ENCODE measurements around the gene DLD.
A peak's percentile ranks its signal among the peaks of the same experiment; 100 is the strongest.
"Not testable (repeated sequence)": the region's sequence is repeated elsewhere in the genome, so short reads cannot be mapped to it uniquely, and the experiment has no call there.

DLD gene

DNA sequence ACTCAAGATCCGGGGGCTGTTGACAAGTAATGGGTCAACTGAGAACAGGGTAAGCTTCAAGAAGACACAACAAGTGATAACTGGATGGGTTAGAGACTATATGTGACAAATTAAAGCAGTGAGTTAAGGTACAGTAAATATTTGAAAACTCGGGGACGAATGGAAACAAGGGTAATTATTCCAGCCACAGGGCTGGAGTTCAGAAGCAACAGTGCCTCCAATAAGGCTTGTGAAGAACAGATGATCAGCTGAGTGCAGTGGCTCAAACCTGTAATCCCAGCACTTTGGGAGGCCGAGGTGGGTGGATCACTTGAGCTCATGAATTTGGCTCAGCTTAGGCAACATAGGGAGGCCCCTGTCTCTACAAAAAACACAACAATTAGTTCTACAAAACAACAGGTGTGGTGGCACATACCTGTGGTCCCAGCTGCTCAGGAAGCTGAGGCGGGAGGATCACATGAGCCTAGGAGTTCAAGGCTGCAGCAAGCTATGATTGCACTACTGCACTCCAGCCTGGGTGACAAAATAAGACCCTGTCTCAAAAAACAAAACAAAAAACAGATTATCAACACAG lies 20.5 kb upstream of the DLD start:
- H3K4me3 ChIP-seq (ENCODE audit: low read length) = no peak overlapping the region
- no peak for DNase-seq (ENCODE audit: low read depth, low spot score)

DNA sequence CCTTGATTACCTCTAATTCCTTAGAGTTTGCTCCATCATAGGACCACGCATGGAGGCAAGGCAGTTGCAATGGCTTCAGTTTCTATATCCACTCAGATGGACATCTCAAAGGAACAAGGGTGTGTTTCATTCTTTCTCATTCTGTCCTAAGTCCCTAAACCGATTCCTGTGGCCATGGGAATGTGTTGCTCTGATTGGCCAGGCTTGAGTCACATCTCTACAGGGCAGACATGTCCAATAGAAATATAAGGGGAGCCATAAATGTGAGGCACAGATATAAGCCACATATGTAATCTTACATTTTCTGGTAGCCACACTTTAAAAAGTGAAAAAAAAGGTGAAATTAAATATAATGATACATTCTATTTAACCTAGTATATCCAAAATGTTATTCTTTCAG lies 16.9 kb upstream of the DLD start:
- DNase-seq (ENCODE audit: low read depth, low spot score) = no peak
- no peak overlapping the region for H3K4me3 ChIP-seq (ENCODE audit: low read length)

DNA sequence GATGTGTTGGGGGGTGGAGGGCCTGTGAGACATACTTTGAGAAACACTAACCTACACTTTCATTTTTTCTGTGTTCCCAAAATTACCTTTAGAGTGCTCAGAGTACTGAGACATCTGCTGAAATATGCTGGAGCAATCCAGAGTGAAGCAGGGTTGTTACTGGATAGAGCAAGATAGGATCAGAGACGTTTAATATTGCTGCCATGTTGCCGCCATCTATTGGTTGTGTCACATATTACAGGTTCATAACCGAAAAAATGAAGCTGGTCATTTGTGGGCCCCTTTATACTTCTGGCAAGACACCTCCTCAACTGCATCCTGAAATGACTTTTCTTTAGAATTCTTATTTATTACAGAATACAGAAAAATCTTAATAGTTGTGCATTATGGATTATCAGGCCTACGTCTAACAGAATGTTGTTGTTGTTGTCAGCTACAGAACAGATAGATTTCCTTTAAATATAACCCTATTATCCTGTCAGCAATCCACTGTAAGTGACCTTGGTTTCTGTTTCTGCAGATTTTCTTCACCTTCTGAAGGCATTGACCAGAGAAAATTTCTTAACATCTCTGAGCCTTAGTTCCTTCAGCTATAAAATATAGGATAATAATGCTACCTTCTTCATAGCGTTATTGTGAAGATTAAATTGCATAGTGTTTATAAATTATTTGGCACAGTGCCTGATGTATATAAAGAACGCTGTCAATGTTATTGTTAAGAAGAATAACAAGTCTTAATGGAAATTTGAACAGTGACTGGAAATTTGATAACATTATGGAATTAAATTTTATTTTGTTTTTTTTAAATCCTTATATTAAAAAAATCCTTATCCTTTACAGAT lies 16.2 kb upstream of the DLD start:
- H3K4me3 ChIP-seq (ENCODE audit: low read length) = no peak overlapping the region

DNA sequence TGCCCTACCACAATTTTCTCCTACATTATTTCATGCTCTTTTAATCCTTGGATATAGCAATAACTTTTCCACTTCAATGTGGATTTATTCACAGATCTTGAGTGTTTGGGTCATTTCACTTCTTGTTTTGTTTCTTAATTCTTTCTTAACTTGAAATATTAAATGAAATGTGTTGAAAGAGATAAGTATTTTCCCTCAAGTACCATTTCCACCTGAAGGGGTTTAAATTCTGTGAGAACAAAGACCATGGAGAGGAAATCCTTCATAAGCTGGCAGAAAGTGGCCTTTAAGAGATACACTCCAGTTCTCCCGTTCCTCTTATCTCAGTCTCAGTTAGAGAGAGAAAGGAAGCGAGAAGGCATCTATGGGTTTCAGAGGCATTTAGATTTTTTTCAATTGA lies 14.1 kb upstream of the DLD start:
- H3K4me3 ChIP-seq (ENCODE audit: low read length) = no peak overlapping the region
- no peak for DNase-seq (ENCODE audit: low read depth, low spot score)

More for the DNA sequence above, 16.2 kb upstream of the DLD start:
- DNase-seq (ENCODE audit: low read depth, low spot score) = peak; percentile 63

DNA sequence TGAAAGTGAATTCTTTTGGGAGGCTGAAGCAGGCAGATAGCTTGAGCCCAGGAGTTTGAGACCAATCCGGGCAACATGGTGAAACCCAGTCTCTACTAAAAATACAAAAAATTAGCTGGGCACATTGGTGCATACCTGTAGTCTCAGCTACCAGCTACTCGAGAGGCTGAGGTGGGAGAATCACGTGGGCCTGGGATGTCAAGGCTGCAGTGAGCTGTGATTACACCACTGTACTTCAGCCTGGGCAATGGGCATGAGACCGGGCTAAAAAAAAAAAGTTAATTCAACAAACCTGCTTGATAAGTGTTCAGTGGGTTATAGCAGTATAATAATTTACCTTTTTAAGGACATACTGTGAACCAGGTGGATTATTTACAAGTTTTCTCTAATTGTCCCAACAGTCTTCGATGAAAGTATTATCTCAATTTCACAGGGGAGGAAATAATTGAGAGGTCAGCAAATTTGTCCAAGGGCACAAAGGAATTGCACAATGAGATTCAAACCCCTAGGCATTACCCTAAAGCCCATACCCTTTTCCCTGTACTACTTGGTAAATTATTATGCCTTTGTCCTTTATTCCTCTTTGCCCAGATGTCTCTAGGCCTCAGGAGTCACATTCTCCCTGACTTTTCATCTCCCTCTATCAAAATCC lies 13.1 kb upstream of the DLD start:
- no peak for DNase-seq (ENCODE audit: low read depth, low spot score)
- no peak overlapping the region for H3K4me3 ChIP-seq (ENCODE audit: low read length)

- DNase-seq (ENCODE audit: low read depth, low spot score) = no peak
- no peak overlapping the region for H3K4me3 ChIP-seq (ENCODE audit: low read length)
Observed at GRCh38 chr7:107878636-107879035, 12.3 kb upstream of the DLD start.

GRCh38 chr7:107879400-107880035 lies 11.5 kb upstream of the DLD start:
- H3K4me3 ChIP-seq (ENCODE audit: low read length) = no peak overlapping the region
- DNase-seq (ENCODE audit: low read depth, low spot score) = peak; percentile 44

DNA sequence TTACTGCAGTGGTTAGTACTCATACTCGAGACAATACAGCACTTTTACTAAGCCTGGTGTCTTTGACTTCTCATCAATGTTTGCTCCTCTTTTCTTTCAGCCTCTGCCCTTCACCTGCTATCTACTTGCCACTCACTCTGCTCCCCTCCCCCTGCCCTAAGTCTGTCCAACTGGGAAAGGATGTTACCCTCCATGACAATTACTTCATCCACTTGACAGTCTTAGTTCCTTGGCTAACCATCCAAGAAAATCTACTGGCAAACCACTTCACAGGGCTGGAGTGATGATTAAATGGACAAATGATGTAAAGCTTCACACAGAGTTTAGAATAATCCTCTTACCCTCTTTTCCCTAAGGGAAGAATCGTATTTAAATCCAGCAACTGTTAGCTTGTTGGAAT lies 8.2 kb upstream of the DLD start:
- no peak overlapping the region for H3K4me3 ChIP-seq (ENCODE audit: low read length)
- no peak for DNase-seq (ENCODE audit: low read depth, low spot score)

- no peak for DNase-seq (ENCODE audit: low read depth, low spot score)
- H3K4me3 ChIP-seq (ENCODE audit: low read length) = no peak overlapping the region
Observed at GRCh38 chr7:107884066-107884818, 6.7 kb upstream of the DLD start.

- DNase-seq (ENCODE audit: low read depth, low spot score); H3K4me3 ChIP-seq (ENCODE audit: low read length): not testable (repeated sequence)
Observed at GRCh38 chr7:107887827-107888226, 3.2 kb upstream of the DLD start.

DNA sequence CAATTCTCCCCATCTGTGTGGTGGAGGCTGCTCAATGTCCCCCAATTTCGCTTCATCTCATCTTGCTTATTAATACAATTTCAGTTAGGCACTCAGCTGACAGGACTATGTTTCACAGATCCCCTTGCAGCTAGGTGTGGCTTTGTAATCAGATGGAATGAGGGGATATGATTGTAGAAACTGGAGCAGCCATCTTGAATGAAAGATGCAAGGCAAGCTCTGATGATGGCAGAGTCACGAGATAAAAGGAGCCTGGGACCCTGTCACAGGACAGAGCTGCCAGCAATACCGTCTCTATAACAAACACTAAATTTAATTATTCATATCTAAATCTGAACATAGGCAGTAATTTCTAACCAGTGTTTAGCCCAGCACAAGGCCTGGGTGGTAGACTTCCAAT lies 991 bp upstream of the DLD start:
- DNase-seq (ENCODE audit: low read depth, low spot score) = no peak
- peak overlapping the region; percentile 92; the same call in 1 of the 2 replicates for H3K4me3 ChIP-seq (ENCODE audit: low read length)

DNA sequence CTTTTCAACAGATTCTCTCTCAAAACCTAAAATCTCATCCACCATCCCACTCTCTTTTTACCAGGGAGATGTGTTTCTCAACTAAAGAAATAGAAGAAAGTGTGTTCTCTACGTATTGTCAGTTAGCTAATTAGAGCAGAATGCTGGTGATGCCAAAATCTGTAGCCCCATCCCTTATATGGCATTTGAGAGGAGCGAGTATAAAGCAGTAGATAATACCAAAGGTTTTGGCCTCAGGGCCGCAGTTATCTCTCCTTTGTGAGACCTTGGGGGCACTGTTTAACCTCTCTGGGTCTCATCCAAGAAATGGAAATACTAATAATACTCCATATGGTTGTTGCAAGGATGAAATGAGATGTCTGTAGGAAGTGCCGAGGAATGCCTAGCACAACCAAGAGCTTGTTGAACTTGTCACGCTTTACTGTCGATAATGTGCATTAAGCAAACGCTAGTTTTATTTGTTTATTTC lies 456 bp upstream of the DLD start:
- peak overlapping the region; percentile 92 for H3K4me3 ChIP-seq (ENCODE audit: low read length)
- DNase-seq (ENCODE audit: low read depth, low spot score) = no peak

GRCh38 chr7:107891636-107892366 lies 818 bp downstream of the DLD start:
- no peak for DNase-seq (ENCODE audit: low read depth, low spot score)
- peak overlapping the region; percentile 92 for H3K4me3 ChIP-seq (ENCODE audit: low read length)

GRCh38 chr7:107892367-107892741 lies 1.4 kb downstream of the DLD start:
- DNase-seq (ENCODE audit: low read depth, low spot score) = not testable (repeated sequence)
- H3K4me3 ChIP-seq (ENCODE audit: low read length) = peak overlapping the region; percentile 92

DNA sequence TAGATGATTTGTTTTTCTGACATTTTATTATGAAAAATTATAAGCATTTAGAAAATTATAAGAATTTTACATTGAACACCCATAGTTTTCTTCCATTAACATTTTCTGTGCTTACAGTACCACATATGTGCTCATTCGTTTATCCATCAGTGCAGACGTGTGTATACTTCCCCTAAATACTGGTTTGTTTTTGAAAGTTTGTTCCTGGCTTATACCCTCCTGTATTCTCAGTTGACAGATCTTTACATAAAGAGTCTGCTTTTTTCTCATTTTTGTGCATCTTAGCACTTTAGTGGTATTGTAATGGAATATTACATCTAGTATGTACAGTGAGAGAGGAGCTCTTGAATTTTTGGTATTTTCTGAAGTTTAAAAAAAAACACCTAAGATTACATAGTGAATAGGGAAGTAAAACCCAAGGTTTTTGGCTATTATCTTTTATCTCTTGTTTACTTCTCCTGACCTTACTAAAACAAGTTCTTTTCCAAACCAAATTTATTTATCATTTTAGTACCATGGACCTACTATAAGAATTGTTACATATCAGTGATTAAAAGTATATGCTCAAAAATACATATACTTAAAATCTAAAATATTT lies 8.1 kb downstream of the DLD start:
- H3K4me3 ChIP-seq (ENCODE audit: low read length) = no peak overlapping the region
- no peak for DNase-seq (ENCODE audit: low read depth, low spot score)

DNA sequence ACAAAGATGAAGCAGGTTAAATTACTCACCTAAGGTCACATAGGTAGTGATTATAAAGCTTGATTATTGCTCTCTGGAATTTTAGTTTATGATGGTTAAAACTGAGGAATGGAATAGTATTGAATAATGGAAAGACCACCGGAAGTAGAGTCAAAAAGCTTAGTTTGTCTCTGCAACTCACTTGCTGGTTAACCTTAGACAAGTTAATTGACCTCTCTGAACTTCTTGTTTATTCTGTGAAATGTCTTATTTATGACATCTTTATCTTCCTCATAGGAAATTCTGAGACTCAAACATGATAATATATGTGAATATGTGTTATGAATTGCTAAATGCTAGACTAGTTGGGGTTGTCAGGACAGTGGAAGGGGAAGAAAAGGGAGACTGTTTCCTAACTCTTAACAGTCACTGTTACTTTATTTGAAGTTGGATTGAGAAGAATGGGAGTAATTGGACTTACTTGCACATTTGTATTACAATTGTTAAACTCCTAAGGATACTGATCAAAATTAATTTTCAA lies 9.6 kb downstream of the DLD start:
- no peak overlapping the region for H3K4me3 ChIP-seq (ENCODE audit: low read length)
- DNase-seq (ENCODE audit: low read depth, low spot score) = no peak

GRCh38 chr7:107902381-107902780 lies 11.4 kb downstream of the DLD start:
- no peak for DNase-seq (ENCODE audit: low read depth, low spot score)
- no peak overlapping the region for H3K4me3 ChIP-seq (ENCODE audit: low read length)

GRCh38 chr7:107907790-107908189 lies 16.8 kb downstream of the DLD start:
- DNase-seq (ENCODE audit: low read depth, low spot score) = no peak
- no peak overlapping the region for H3K4me3 ChIP-seq (ENCODE audit: low read length)

All from Jurkat, Clone E6-1 (cell line).